Fibroblast of lung (primary cell): ENCODE measurements around the gene ZNF836. TPM values are rescaled to one million over a fixed set of nuclear protein-coding genes. Genes with fewer than 3 reads are reported as not detected.

ENCODE experiments used
- DNase-seq, 2 donors: peaks; one replicate each; pipeline versions ENCODE4 v3.0.0 to v3.0.0-alpha.2; 2010; ENCODE audit warnings: low read depth in 2 of 2
- H2AFZ ChIP-seq: 2 replicates; pipeline ENCODE4 v1.5.1; 2012; ENCODE audit warnings: low read length, control low read depth, inconsistent platforms
- H3K27ac ChIP-seq: 2 replicates; pipeline ENCODE4 v1.5.1; 2011; ENCODE audit warnings: low read length, control low read depth; ENCODE audit not compliant: insufficient read depth
- H3K27me3 ChIP-seq: 2 replicates; pipeline ENCODE4 v1.5.1; 2011; ENCODE audit warnings: mild to moderate bottlenecking, low read length; ENCODE audit not compliant: control insufficient read depth, insufficient read depth
- H3K36me3 ChIP-seq: 2 replicates; pipeline ENCODE4 v1.5.1; 2011; ENCODE audit warnings: low read length; ENCODE audit not compliant: control insufficient read depth, insufficient read depth
- H3K4me1 ChIP-seq: 2 replicates; pipeline ENCODE4 v1.5.1; 2011; ENCODE audit warnings: low read length; ENCODE audit not compliant: control insufficient read depth, insufficient read depth; ENCODE audit errors: extremely low read depth
- H3K4me2 ChIP-seq: 2 replicates; pipeline ENCODE4 v1.5.1; 2011; ENCODE audit warnings: low read length, control low read depth; ENCODE audit not compliant: insufficient read depth; ENCODE audit errors: extremely low read depth
- H3K4me3 ChIP-seq, 4 experiments: fragments of 200-600 bp in 1 of 4; sonication (generic) in 1 of 4; replicated peaks in 1 of 4; 2 replicates each; pipeline ENCODE4 v1.5.1; 2011 to 2016; ENCODE audit warnings: low read length in 4 of 4, low read depth in 3 of 4, mild to moderate bottlenecking in 3 of 4, control low read depth in 2 of 4, inconsistent platforms in 1 of 4, mixed read lengths in 1 of 4; ENCODE audit not compliant: insufficient read depth in 1 of 4; ENCODE audit errors: control extremely low read depth in 1 of 4
- H3K79me2 ChIP-seq: 2 replicates; pipeline ENCODE4 v1.5.1; 2012; ENCODE audit warnings: mild to moderate bottlenecking, low read length, inconsistent platforms; ENCODE audit not compliant: control insufficient read depth, insufficient read depth
- H3K9ac ChIP-seq: 2 replicates; pipeline ENCODE4 v1.5.1; 2011; ENCODE audit warnings: mild to moderate bottlenecking, low read length, control low read depth; ENCODE audit not compliant: insufficient read depth
- H3K9me3 ChIP-seq: 2 replicates; pipeline ENCODE4 v1.5.1; 2012; ENCODE audit warnings: low read depth, low read length; ENCODE audit not compliant: control insufficient read depth, insufficient read depth
- H4K20me1 ChIP-seq: 2 replicates; pipeline ENCODE4 v1.5.1; 2011; ENCODE audit warnings: low read length; ENCODE audit not compliant: control insufficient read depth, insufficient read depth; ENCODE audit errors: extremely low read depth
- EZH2 ChIP-seq: IDR thresholded peaks from 2 replicates; pipeline ENCODE4 v1.5.1; 2012; ENCODE audit warnings: low read length, control low read depth, mild to moderate bottlenecking; ENCODE audit errors: missing control alignments
- polyA plus RNA-seq, 2 donors: library from polyadenylated mRNA; depleted of rRNA in 1 of 2; stranded (reverse) in 1 of 2; unstranded in 1 of 2; fragments of >200 nt; gene quantifications; 2 replicates each; pipeline ENCODE4 v1.2.1, GENCODE V29; 2011 to 2012; ENCODE audit warnings: missing spikeins in 1 of 2
- total RNA-seq: library from RNA; depleted of rRNA; stranded (reverse); fragments of >200 nt; gene quantifications from 2 replicates; pipeline ENCODE4 v1.2.1, GENCODE V29; 2014
- TF ChIP-seq, protein P1 (sequence below), 2 donors: IDR thresholded peaks in 1 of 2; conservative IDR thresholded peaks in 1 of 2; 1 replicate in 1 of 2; 2 replicates in 1 of 2; pipeline ENCODE4 v1.5.1; 2011 to 2012; ENCODE audit warnings: low read length in 2 of 2, control low read depth in 1 of 2, inconsistent platforms in 1 of 2, low read depth in 1 of 2, mild to moderate bottlenecking in 1 of 2

Gene ZNF836
- total and polyA plus RNA-seq, 2 donors (not counting 1 experiment from before 2014, with no cell fraction given): 5.9 to 13.2 TPM

DNA sequence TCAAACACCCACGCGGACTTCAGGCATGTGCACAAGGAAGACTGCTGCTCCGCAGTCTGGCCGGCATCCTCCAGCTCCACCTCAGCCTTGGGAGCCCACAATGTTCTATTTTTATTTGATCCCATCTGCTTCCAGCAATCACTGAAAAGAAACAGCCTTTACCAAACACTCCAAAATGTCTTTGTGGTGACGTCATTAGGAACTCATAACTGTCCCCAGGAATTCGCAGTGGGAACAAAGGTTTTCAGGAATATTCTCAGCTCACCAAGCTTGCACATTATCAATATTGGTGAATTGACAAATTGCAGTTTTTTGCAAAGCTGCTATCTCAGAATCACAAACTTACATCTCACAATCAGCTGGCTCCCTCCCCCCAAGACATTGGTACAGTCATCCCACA lies 60.6 kb downstream of the ZNF836 start:
- DNase-seq: no peak
- Histone ChIP-seq H3K27ac (no peak overlapping the region), H3K4me1 (no peaks in the 10 kb centered on the region), H4K20me1 (no peaks in the 10 kb centered on the region), H3K9ac (no peak overlapping the region), H3K79me2 (no peaks in the 10 kb centered on the region), H3K36me3 (no peaks in the 10 kb centered on the region), H3K27me3 (no peaks in the 10 kb centered on the region), H3K4me3 (no peak overlapping the region), H3K9me3 (peaks cover 7% of the 10 kb centered on the region), H3K4me2 (no peak overlapping the region), H2AFZ (no peak overlapping the region)
- TF ChIP-seq EZH2: no peak
- TF ChIP-seq, protein P1, sequence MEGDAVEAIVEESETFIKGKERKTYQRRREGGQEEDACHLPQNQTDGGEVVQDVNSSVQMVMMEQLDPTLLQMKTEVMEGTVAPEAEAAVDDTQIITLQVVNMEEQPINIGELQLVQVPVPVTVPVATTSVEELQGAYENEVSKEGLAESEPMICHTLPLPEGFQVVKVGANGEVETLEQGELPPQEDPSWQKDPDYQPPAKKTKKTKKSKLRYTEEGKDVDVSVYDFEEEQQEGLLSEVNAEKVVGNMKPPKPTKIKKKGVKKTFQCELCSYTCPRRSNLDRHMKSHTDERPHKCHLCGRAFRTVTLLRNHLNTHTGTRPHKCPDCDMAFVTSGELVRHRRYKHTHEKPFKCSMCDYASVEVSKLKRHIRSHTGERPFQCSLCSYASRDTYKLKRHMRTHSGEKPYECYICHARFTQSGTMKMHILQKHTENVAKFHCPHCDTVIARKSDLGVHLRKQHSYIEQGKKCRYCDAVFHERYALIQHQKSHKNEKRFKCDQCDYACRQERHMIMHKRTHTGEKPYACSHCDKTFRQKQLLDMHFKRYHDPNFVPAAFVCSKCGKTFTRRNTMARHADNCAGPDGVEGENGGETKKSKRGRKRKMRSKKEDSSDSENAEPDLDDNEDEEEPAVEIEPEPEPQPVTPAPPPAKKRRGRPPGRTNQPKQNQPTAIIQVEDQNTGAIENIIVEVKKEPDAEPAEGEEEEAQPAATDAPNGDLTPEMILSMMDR (conservative IDR thresholded peaks at IDR 0.05 in 1 of 2, IDR thresholded peaks at IDR 0.05 in 1 of 2; ENCODE audit: low read depth in 1 of 2, low read length in 2 of 2): no peak

Other genes starting within 250 kb of the ZNF836 start
- gene ZNF613, start 244.1 kb downstream of the ZNF836 start, total RNA-seq: 10.8 and 11.2 TPM in 2 replicates
- gene ZNF613, start 244.1 kb downstream of the ZNF836 start, polyA plus RNA-seq: 3.8 and 4.6 TPM in 2 replicates
- 11.3 and 16.5 TPM in 2 replicates for gene ZNF350, start 184.8 kb downstream of the ZNF836 start, total RNA-seq
- gene ZNF350, start 184.8 kb downstream of the ZNF836 start, polyA plus RNA-seq: 6.0 and 7.7 TPM in 2 replicates
- gene ZNF615, start 163.4 kb downstream of the ZNF836 start, total RNA-seq: 14.7 and 15.7 TPM in 2 replicates
- 6.2 and 7.8 TPM in 2 replicates for gene ZNF615, start 163.4 kb downstream of the ZNF836 start, polyA plus RNA-seq
- 9.2 and 10.0 TPM in 2 replicates for gene ZNF614, start 143.2 kb downstream of the ZNF836 start, total RNA-seq
- gene ZNF614, start 143.2 kb downstream of the ZNF836 start, polyA plus RNA-seq: 6.7 and 7.2 TPM in 2 replicates
- 6.4 and 10.2 TPM in 2 replicates for gene ZNF432, start 122.8 kb downstream of the ZNF836 start, total RNA-seq
- gene ZNF432, start 122.8 kb downstream of the ZNF836 start, polyA plus RNA-seq: 2.5 and 5.7 TPM in 2 replicates
- gene ZNF841, start 75.9 kb downstream of the ZNF836 start, total RNA-seq: 19.8 and 27.4 TPM in 2 replicates
- gene ZNF841, start 75.9 kb downstream of the ZNF836 start, polyA plus RNA-seq: 6.3 and 9.8 TPM in 2 replicates
- gene ZNF616, start 31.7 kb downstream of the ZNF836 start, total RNA-seq: 11.3 and 12.4 TPM in 2 replicates
- gene ZNF616, start 31.7 kb downstream of the ZNF836 start, polyA plus RNA-seq: 5.5 and 6.8 TPM in 2 replicates
- gene PPP2R1A, start 18.4 kb upstream of the ZNF836 start, total RNA-seq: 86.8 and 115 TPM in 2 replicates
- 171 and 210 TPM in 2 replicates for gene PPP2R1A, start 18.4 kb upstream of the ZNF836 start, polyA plus RNA-seq
- 11.6 and 13.7 TPM in 2 replicates for gene ZNF766, start 98.0 kb upstream of the ZNF836 start, total RNA-seq
- gene ZNF766, start 98.0 kb upstream of the ZNF836 start, polyA plus RNA-seq: 8.7 and 13.4 TPM in 2 replicates
- 4.9 and 5.9 TPM in 2 replicates for gene ZNF480, start 125.5 kb upstream of the ZNF836 start, total RNA-seq
- 7.6 and 7.7 TPM in 2 replicates for gene ZNF480, start 125.5 kb upstream of the ZNF836 start, polyA plus RNA-seq
- 3.3 and 5.3 TPM in 2 replicates for gene ZNF610, start 164.6 kb upstream of the ZNF836 start, total RNA-seq
- gene ZNF610, start 164.6 kb upstream of the ZNF836 start, polyA plus RNA-seq: 1.8 and 3.0 TPM in 2 replicates
- gene ZNF880, start 198.3 kb upstream of the ZNF836 start, total RNA-seq: 24.8 and 25.9 TPM in 2 replicates
- 21.8 and 36.5 TPM in 2 replicates for gene ZNF880, start 198.3 kb upstream of the ZNF836 start, polyA plus RNA-seq
- 21.3 and 32.2 TPM in 2 replicates for gene ZNF528, start 226.2 kb upstream of the ZNF836 start, total RNA-seq
- gene ZNF528, start 226.2 kb upstream of the ZNF836 start, polyA plus RNA-seq: 13.6 and 22.9 TPM in 2 replicates